ENCODE measurements around the gene ADSL. TPM values are rescaled to one million over a fixed set of nuclear protein-coding genes. Genes with fewer than 3 reads are reported as not detected.

Gene ADSL
- total RNA-seq, 1 experiment from 2014 or later: 93.8 TPM

DNA sequence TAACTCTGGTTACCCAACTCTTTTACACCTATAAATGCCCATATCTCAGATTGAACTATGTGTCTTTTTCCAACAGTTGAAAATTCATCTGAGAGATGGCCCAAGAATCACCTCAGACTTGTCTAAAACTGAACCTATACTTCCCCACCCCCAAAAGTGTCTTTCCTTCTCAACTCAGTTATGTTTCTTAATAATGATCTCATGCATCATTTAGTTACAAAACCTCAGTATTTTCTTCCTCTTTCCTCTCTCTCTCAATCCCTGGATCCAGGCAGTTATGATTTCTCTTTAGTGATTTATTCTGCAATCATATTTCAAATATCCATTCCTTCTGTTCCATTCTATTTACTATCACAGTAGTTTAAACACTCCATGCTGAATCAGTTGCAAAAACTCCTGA, 32.3 kb upstream of the ADSL start:
- ChIA-PET POLR2A (ENCODE audit: unreplicated experiment) (no interaction called here), CTCF (no interaction called here)
- no peaks in the 10 kb centered on the region for H3K4me1 ChIP-seq (ENCODE audit: insufficient read depth, low read length)
- TF ChIP-seq, protein P1, sequence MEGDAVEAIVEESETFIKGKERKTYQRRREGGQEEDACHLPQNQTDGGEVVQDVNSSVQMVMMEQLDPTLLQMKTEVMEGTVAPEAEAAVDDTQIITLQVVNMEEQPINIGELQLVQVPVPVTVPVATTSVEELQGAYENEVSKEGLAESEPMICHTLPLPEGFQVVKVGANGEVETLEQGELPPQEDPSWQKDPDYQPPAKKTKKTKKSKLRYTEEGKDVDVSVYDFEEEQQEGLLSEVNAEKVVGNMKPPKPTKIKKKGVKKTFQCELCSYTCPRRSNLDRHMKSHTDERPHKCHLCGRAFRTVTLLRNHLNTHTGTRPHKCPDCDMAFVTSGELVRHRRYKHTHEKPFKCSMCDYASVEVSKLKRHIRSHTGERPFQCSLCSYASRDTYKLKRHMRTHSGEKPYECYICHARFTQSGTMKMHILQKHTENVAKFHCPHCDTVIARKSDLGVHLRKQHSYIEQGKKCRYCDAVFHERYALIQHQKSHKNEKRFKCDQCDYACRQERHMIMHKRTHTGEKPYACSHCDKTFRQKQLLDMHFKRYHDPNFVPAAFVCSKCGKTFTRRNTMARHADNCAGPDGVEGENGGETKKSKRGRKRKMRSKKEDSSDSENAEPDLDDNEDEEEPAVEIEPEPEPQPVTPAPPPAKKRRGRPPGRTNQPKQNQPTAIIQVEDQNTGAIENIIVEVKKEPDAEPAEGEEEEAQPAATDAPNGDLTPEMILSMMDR (conservative IDR thresholded peaks at IDR 0.05; ENCODE audit: low read depth, low read length): no peak
- TF ChIP-seq EZH2 (IDR thresholded peaks at IDR 0.05; ENCODE audit: low read length, unreplicated experiment) (no peak), EZH2phosphoT487 (IDR thresholded peaks at IDR 0.05; ENCODE audit: borderline replicate concordance, low read length) (no peak)
- DNase-seq (no peak), ATAC-seq (no peak)
- H3K9ac ChIP-seq (ENCODE audit: low read length): no peak overlapping the region
- H3K9me3 ChIP-seq (ENCODE audit: low read length): no peaks in the 10 kb centered on the region
- H3K9me2 ChIP-seq (replicated peaks; ENCODE audit: low read length): no peaks in the 10 kb centered on the region
- intact Hi-C loops (cut with micrococcal nuclease): no loop called here
- no peak overlapping the region for H2AFZ ChIP-seq (ENCODE audit: low read length)
- H3K79me2 ChIP-seq (ENCODE audit: low read length): no peaks in the 10 kb centered on the region
- BruUV-seq (replicated peaks): no TSS peak
- no peak overlapping the region for H3K4me3 ChIP-seq (ENCODE audit: low read length)
- no peaks in the 10 kb centered on the region for H3K27me3 ChIP-seq (ENCODE audit: low read length)
- no peak overlapping the region for H3K27ac ChIP-seq (ENCODE audit: low read length)
- no peaks in the 10 kb centered on the region for H3F3A ChIP-seq (ENCODE audit: low read length, unreplicated experiment)
- no peaks in the 10 kb centered on the region for H4K20me1 ChIP-seq (ENCODE audit: low read length)
- no peak overlapping the region for H3K4me2 ChIP-seq (ENCODE audit: low read length)
- H3K36me3 ChIP-seq (ENCODE audit: low read depth, low read length): peaks cover 20% of the 10 kb centered on the region

DNA sequence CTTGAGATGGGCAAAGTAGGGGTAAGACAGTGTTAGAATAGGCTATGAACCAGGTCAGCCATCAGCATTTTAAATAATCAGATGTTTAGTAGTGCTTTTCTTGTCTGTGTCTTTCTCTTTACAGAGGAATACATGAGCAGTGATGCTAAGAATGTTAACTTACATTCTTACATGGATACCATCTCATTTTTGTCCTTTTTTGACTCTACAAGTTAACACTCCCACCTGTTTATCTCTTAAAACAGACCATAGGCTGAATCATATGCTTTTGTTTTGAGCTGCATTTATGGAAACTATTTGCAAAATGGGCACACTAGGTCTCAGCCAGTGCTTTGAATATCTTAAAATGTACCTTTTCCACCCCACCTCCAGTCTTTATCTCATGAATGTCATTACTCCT, 25.6 kb upstream of the ADSL start:
- no peak for DNase-seq
- no peak overlapping the region for H3K27ac ChIP-seq (ENCODE audit: low read length)
- H3K9me2 ChIP-seq (replicated peaks; ENCODE audit: low read length): no peaks in the 10 kb centered on the region
- no peaks in the 10 kb centered on the region for H3K27me3 ChIP-seq (ENCODE audit: low read length)
- BruUV-seq (replicated peaks): no TSS peak
- ChIA-PET POLR2A (ENCODE audit: unreplicated experiment) (no interaction called here), CTCF (no interaction called here)
- intact Hi-C loops (cut with micrococcal nuclease): no loop called here
- H4K20me1 ChIP-seq (ENCODE audit: low read length): no peaks in the 10 kb centered on the region
- H3K79me2 ChIP-seq (ENCODE audit: low read length): no peaks in the 10 kb centered on the region
- TF ChIP-seq EZH2 (IDR thresholded peaks at IDR 0.05; ENCODE audit: low read length, unreplicated experiment): no peak
- TF ChIP-seq, protein P1 (conservative IDR thresholded peaks at IDR 0.05; ENCODE audit: low read depth, low read length): no peak
- TF ChIP-seq EZH2phosphoT487 (IDR thresholded peaks at IDR 0.05; ENCODE audit: borderline replicate concordance, low read length): no peak
- no peak for ATAC-seq
- no peaks in the 10 kb centered on the region for H3K4me1 ChIP-seq (ENCODE audit: insufficient read depth, low read length)
- no peak overlapping the region for H2AFZ ChIP-seq (ENCODE audit: low read length)
- no peaks in the 10 kb centered on the region for H3K9me3 ChIP-seq (ENCODE audit: low read length)
- H3K4me2 ChIP-seq (ENCODE audit: low read length): no peak overlapping the region
- H3K9ac ChIP-seq (ENCODE audit: low read length): no peak overlapping the region
- peaks cover 7% of the 10 kb centered on the region for H3K36me3 ChIP-seq (ENCODE audit: low read depth, low read length)
- H3K4me3 ChIP-seq (ENCODE audit: low read length): no peak overlapping the region
- no peaks in the 10 kb centered on the region for H3F3A ChIP-seq (ENCODE audit: low read length, unreplicated experiment)

DNA sequence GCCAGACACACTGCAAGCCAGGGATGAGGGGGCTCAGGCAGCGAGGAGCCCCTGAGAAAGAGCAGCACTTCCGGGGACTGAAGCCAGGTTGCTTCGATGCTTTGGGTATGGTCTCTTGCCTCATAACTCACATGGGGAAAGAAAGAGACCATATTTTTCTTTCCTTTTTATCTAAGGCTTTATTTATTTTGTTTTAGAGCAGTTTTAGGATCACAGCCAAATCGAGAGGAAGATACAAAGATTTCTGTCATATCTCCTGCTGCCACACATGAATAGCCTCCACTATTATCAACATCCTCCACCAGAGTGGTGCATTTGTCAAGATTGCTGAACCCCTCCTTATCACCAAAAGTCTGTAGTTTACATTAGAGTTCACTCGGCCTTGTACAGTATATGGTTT, 24.3 kb upstream of the ADSL start:
- intact Hi-C loops (cut with micrococcal nuclease): no loop called here
- no peak overlapping the region for H2AFZ ChIP-seq (ENCODE audit: low read length)
- peaks cover 5% of the 10 kb centered on the region for H3K36me3 ChIP-seq (ENCODE audit: low read depth, low read length)
- ATAC-seq: no peak
- H3K27me3 ChIP-seq (ENCODE audit: low read length): no peaks in the 10 kb centered on the region
- BruUV-seq (replicated peaks): no TSS peak
- no peak overlapping the region for H3K27ac ChIP-seq (ENCODE audit: low read length)
- H3K79me2 ChIP-seq (ENCODE audit: low read length): no peaks in the 10 kb centered on the region
- no peak for DNase-seq
- no peaks in the 10 kb centered on the region for H3F3A ChIP-seq (ENCODE audit: low read length, unreplicated experiment)
- H3K9me2 ChIP-seq (replicated peaks; ENCODE audit: low read length): no peaks in the 10 kb centered on the region
- H3K9ac ChIP-seq (ENCODE audit: low read length): no peak overlapping the region
- H3K4me3 ChIP-seq (ENCODE audit: low read length): no peak overlapping the region
- ChIA-PET CTCF (no interaction called here), POLR2A (ENCODE audit: unreplicated experiment) (no interaction called here)
- TF ChIP-seq, protein P1 (conservative IDR thresholded peaks at IDR 0.05; ENCODE audit: low read depth, low read length): no peak
- H3K4me2 ChIP-seq (ENCODE audit: low read length): no peak overlapping the region
- no peaks in the 10 kb centered on the region for H3K9me3 ChIP-seq (ENCODE audit: low read length)
- no peaks in the 10 kb centered on the region for H4K20me1 ChIP-seq (ENCODE audit: low read length)
- no peaks in the 10 kb centered on the region for H3K4me1 ChIP-seq (ENCODE audit: insufficient read depth, low read length)
